ENCODE results near the gene COL1A1.

COL1A1 gene

GRCh38 chr17:50190603-50191358 lies 10.7 kb downstream of the COL1A1 start:
- Mint-ChIP-seq H3K27ac (no peak overlapping the region), H3K27me3 (ENCODE audit: low read depth, poor library complexity) (no peaks in the 10 kb centered on the region), H3K9me3 (no peaks in the 10 kb centered on the region), H3K4me1 (peaks cover under 1% of the 10 kb centered on the region), H3K4me3 (no peak overlapping the region), H3K36me3 (ENCODE audit: low read depth) (peaks cover 39% of the 10 kb centered on the region)
- TF ChIP-seq CTCF (IDR thresholded peaks at IDR 0.05) = no peak
- DNase-seq = no peak

GRCh38 chr17:50190293-50190602 lies 11.2 kb downstream of the COL1A1 start:
- H3K36me3 Mint-ChIP-seq (ENCODE audit: low read depth) = peaks cover 41% of the 10 kb centered on the region
- TF ChIP-seq CTCF (IDR thresholded peaks at IDR 0.05) = no peak
- no peaks in the 10 kb centered on the region for H3K27me3 Mint-ChIP-seq (ENCODE audit: low read depth, poor library complexity)
- DNase-seq = no peak
- no peak overlapping the region for H3K27ac Mint-ChIP-seq
- no peaks in the 10 kb centered on the region for H3K9me3 Mint-ChIP-seq
- H3K4me1 Mint-ChIP-seq = peaks cover 6% of the 10 kb centered on the region
- H3K4me3 Mint-ChIP-seq = no peak overlapping the region

GRCh38 chr17:50189550-50190292 lies 11.7 kb downstream of the COL1A1 start:
- H3K27ac Mint-ChIP-seq = no peak overlapping the region
- H3K4me1 Mint-ChIP-seq = peaks cover 11% of the 10 kb centered on the region
- H3K4me3 Mint-ChIP-seq = no peak overlapping the region
- no peaks in the 10 kb centered on the region for H3K9me3 Mint-ChIP-seq
- no peaks in the 10 kb centered on the region for H3K27me3 Mint-ChIP-seq (ENCODE audit: low read depth, poor library complexity)
- no peak for TF ChIP-seq CTCF (IDR thresholded peaks at IDR 0.05)
- H3K36me3 Mint-ChIP-seq (ENCODE audit: low read depth) = peaks cover 46% of the 10 kb centered on the region
- DNase-seq = no peak

GRCh38 chr17:50188921-50189549 lies 12.4 kb downstream of the COL1A1 start:
- H3K36me3 Mint-ChIP-seq (ENCODE audit: low read depth) = peaks cover 44% of the 10 kb centered on the region
- no peak overlapping the region for H3K27ac Mint-ChIP-seq
- H3K9me3 Mint-ChIP-seq = no peaks in the 10 kb centered on the region
- H3K27me3 Mint-ChIP-seq (ENCODE audit: low read depth, poor library complexity) = no peaks in the 10 kb centered on the region
- TF ChIP-seq CTCF (IDR thresholded peaks at IDR 0.05) = no peak
- peaks cover 18% of the 10 kb centered on the region for H3K4me1 Mint-ChIP-seq
- DNase-seq = no peak
- no peak overlapping the region for H3K4me3 Mint-ChIP-seq

GRCh38 chr17:50188531-50188920 lies 12.9 kb downstream of the COL1A1 start:
- no peak overlapping the region for H3K27ac Mint-ChIP-seq
- no peak overlapping the region for H3K4me3 Mint-ChIP-seq
- H3K36me3 Mint-ChIP-seq (ENCODE audit: low read depth) = peaks cover 39% of the 10 kb centered on the region
- no peak for TF ChIP-seq CTCF (IDR thresholded peaks at IDR 0.05)
- no peak for DNase-seq
- peaks cover 23% of the 10 kb centered on the region for H3K4me1 Mint-ChIP-seq
- no peaks in the 10 kb centered on the region for H3K27me3 Mint-ChIP-seq (ENCODE audit: low read depth, poor library complexity)
- no peaks in the 10 kb centered on the region for H3K9me3 Mint-ChIP-seq
